GM21717 (cell line): ENCODE results near the gene DGKI.

Experiments
- ATAC-seq: cut with Tn5 transposase; IDR thresholded peaks from one replicate; pipeline ENCODE4 v1.9.1; 2021; ENCODE audit warnings: mild to moderate bottlenecking, moderate library complexity; ENCODE audit not compliant: unreplicated experiment

DGKI gene

DNA sequence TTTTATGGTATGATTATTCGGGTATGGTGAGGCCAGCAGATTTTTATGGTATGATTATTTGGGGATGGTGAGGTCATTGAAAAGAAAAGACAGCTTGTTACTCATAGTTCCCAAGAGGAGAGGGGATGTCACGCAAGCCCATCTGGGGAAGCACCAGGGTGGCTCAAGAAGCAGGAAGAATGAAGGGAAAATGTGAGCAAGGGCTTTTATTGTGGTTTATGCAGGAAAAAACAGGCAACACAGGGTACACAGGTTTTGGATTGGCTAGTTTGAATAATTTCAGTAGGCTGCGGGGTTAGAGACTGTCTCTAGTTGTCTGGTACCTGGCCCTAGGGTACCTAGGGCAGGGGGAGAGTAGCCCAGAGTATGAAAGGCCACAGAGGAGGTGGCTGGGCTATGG is 26.8 kb upstream of the DGKI start:
- ATAC-seq: no peak

DNA sequence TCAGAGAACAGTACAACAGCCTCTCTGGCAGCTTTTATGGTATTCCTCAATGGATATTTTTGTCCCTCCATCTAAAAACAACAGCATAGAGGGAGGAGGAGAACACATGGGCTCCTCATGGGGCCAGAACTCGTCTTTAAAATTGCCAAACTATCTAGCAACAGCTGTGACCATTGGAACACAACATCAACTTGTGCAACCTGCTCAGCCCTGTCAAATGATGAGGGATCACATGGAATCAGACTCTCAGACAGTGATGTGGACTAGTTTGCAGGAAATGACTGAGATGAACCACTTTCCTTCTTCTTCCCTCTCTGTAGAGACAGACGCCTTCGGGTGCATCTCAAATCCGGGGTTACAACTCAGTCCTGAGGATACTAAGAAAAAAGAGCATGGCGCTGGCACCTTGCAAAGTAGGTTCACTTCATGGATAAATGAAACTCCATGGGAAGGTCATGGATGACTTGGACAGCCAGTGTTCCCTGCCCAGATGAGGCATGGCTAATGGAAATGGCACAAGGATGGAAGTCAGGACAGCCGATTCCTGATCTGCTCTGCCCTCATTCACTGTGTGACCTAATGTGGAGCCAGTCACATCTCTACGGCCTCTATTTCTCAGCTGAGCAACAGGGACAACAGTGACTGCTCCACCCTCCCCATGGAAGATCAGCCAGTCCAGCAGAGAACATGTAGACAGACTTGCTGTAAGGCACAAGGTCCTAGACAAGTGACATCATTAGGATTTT is 24.6 kb upstream of the DGKI start:
- no peak for ATAC-seq

DNA sequence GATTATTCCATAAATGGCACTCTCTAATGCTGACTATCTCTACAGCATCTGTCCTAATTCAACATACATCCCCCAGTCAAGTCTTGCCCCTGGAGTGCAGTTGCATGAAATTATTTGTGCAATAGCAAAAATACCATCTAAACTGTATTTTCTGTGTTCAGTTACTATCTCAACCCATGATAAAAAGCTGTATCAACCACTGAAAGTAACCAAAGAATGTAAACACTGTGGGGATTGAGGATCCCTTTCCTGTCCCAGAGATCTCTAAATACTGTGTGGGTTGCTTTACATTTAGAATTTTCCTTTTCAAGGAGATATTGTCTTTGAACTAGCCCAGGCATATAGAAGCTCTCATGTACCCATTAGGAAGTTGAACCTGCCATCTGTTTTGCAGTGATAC is 23.9 kb upstream of the DGKI start:
- ATAC-seq: no peak

DNA sequence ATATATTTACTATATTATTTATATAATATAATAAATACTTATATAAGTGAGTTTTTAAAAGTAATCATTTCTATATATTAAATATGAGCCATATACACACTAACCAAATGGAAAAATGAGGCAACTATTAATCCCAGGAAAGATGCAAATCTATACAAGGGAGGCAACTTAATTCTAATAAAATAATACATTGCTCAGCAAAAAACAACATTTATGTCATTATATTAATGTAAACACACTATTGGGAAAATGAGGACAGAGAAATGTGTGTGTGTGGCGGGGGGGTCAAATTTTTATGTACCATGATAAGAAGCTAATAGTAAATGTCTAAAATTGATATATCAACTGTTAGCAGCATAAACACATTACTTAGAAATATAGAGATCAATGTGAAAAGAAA is 23.3 kb upstream of the DGKI start:
- ATAC-seq: no peak

DNA sequence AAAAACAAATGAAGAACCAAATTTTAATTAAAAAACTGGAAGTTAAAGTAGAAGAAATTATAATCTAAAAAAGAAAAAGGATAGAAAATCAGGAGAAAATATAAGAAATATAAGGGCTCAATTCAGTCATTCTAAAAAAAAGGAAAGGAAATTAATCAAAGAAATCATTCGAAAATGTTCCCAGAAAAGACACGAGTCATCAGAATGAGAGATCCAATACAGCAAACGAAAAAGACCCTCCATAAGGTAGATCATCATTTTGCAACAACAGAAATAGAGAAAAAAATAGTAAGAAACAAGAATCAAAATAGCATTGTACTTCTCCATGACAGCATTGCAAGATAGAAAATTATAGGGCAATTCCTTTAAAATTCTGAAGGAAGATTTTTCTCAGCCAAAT is 22.5 kb upstream of the DGKI start:
- ATAC-seq: no peak

DNA sequence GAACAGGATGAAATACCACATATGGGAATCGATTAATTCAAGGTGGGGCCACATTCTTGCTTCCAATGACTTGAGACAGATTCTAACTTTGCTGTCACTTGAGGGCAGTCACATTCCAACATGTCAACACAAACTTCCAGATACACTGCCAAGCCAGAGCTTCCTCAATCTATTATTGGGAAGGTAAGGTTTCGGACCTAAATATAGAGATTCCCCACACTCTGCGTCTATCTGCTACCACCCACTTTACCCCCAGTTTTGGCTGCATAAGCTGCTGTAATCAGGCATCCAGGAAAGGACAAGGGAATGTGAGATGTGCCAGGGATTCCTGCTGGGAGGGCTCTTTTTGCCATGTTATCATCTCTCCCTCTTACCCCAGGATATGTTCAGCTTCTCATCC is 20.5 kb upstream of the DGKI start:
- no peak for ATAC-seq

DNA sequence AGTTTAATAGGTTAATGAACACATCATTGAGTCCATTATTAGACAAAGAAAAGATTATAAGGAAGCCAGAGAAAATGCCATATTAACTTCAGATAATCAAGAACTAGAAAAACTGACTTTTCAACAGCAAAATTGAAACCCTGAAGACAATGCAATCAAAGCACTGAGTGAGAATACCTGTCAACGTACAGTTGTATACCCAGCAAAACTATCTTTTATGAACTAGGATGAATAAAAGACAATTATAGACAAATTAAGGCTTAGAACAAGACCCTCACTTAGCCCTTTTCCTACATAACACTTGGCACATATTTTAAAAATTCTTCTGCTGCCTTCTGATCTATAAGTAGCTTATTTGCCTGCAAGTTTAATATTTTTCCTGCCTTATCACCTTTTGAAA is 19.0 kb upstream of the DGKI start:
- no peak for ATAC-seq

DNA sequence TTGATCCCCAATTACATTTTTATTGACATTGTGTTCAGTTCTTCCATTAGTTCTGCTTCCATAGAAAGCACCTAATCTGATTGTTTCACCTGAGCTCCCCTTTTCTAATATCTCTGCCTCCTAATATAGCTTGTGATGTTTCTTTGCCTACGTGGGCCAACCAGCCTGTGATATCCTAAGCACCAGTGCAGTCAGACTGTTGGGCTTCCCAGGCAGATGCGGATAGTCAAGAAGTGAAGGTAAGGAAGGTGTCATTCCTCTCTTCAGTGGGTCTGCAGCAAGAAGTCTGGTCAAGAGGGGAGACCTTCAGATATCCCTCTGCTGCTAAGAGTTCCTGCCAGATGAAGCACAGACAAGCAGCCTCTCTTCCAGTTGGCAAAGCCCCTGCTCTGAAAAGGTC is 16.2 kb upstream of the DGKI start:
- ATAC-seq: no peak

DNA sequence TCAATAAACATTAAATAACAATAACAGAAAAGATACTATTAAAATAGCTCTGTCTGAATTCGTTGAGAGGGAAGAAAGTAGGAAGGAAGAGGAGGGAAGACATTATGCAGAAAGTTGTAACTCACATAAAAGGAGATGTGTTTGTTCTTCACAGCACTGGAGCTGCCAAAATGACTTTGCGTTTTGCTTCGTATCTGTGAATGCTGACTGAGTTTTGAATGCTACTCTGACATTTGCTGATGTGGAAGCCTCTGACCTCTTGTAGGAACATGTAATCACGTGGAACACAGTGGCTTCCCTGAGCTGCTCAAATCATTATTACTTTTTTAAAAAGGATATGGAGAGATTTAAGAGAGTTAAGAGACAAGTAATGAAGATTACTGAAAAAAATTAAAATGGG is 15.6 kb upstream of the DGKI start:
- ATAC-seq: no peak

DNA sequence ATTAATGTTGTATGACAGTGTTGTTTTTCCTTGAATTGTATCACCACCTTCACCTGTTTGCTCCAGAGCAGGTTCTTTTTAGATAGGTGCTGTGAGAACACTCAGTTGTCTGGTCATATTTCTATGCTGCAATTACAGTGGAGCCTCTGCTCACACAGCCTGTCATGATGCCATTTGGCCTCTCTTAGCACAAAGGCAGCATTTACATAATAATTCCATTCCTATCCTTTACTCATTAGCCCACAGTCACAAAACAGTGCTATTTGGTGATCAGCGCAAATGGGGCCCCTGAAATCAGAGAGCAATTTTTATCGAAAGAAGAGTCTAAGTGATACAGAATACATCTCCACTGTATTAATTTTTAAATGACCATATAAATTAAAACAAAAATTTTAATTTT is 13.8 kb upstream of the DGKI start:
- ATAC-seq: no peak

DNA sequence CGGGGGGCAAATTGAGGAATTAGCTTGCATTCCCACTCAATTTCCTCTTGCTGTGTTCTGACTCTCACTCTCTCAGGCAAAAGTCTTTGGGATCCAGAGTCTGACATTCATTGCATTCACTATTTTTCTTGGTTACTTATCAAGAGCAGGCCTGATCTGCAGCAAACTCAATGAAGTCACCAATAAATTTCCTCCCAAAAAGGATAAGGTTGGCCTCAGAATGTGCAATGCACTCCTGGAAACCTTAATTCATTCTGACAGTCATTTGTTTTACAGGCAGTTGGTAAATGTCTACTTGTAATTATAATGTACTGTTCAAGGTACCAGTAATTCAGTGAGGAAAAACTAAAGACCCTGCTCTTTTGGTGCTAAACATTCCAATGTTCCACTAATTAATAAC is 6.3 kb upstream of the DGKI start:
- no peak for ATAC-seq

DNA sequence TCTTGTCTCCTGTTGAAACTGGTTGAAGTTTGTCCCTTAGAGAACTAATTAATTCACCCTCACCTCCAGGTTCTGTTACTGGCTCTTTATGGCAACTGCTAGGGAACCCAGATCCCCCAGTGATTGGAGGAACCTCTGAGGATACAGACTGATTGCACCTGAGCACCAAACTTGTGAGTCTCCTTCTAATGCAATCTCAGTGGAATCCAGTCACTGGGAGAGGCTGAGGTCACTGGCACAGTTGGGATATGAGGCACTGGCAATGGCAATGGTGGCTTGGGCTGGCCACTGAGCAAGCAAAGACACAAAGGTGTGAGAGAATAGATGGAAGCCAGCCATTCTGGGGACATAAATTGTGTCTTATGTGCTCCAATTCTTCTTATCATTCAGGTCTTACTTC is 5.3 kb upstream of the DGKI start:
- ATAC-seq: no peak

DNA sequence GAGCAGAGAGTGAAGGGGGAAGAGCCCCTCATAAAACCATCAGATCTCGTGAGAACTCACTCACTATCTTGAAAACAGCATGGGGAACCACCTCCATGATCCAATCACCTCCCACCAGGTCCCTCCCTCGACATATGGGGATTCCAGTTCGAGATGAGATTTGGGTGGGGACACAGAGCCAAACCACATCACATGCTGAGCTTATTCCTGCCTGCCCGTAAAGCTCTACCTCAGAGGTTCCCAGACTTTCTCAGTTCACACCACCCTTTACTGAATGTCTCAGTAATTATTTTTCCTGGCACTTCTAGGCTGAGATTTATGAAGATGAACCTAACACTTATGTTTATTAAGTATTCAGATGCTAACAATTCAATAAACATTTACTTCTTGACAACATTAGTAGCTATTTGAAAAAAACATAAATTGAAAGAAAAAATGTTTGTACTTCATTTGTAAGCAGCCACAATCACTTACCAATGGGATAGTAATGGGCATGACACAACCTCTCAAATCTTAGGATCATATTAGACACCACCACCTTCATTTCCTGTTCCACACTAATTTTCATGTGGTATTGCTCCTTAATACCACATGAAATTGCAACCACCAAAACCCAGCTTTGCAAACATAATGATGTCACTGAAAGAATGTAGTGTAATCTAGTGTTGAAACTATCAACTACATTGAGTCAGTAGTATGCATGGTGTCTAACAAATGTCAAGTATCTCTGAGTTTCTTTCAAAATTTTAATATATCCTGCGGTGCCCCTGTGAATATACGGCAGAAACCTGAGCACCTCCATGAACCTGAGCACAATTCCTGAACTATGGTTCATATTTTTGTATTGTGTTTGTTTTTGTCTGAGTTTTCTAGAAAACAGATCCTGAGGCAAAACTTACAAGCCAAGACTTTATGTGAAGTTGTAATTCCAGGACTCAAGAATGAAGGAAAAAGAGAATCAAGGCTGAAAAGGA is 4.5 kb upstream of the DGKI start:
- ATAC-seq: no peak

DNA sequence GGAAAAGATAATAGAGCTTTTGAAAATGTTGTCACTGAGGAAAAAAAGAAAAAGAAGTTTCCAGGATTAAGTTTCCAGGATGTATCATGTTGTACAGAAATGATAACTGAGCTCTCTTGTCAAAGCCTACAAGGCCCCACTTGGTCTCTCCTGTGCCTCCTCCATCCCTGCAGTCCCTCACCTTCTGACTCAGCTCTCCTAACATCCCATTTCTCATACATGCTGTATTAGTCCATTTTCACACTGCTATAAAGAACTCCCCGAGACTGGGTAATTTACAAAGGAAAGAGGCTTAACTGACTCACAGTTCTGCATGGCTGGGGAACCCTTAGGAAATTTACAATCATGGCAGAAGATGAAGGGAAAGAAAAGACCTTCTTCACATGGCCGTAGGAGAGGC is 3.8 kb upstream of the DGKI start:
- ATAC-seq: no peak

DNA sequence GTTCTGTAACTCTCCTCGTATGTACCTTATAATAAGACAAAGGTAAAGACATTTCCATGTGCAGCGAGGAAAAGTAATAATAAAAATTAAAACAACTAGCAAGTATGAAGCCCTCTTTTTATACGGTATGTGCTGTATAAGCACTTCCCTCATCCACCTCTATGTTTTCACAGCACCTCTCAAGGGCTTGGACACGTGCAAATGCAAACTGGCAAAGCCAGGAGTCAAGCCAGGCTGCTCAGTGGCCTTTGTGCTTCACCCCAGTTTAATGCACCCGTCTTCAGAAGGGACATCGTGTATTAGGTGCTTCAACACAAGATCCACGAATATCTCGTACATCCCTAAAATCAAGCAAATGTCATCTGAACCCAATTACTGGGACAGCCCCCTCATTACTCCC is 1.3 kb upstream of the DGKI start:
- ATAC-seq: no peak

DNA sequence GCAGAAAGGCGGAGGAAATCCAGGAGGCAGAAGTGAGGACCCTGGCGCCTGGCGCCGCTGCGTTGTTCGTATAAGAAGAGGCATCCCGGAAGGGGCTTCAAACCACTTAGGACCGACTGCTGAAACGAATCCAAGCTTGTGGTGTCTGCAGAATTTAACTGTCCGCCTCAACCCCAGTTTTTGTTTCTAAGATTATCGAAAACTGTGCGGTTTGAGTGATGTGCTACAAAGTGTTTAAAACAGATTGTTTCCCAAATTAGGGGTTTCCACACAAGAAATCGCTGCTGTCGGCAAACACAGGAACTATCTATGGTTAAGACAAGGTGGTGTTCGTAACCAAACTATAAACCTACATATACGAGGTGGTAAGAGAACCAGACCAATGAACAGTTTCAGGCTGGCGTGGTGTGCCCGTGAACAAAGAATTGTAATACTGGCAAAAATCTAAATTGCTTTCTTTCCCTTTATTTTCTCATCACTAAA is 835 bp upstream of the DGKI start:
- no peak for ATAC-seq

DNA sequence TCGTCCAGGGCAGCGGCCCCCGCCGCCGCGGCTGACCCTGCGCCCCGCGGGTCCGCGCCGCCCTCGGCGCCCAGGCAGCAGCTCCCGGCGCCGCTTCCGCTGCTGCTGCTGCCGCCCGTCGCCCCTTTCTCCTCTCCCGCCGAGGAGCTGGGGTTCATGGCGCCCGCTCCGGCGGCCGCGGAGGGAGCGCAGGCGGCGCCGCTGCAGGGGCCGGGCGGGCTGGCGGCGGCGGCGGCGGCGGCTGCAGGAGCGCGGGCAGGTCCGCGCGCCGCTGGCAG is 286 bp downstream of the DGKI start:
- no peak for ATAC-seq

DNA sequence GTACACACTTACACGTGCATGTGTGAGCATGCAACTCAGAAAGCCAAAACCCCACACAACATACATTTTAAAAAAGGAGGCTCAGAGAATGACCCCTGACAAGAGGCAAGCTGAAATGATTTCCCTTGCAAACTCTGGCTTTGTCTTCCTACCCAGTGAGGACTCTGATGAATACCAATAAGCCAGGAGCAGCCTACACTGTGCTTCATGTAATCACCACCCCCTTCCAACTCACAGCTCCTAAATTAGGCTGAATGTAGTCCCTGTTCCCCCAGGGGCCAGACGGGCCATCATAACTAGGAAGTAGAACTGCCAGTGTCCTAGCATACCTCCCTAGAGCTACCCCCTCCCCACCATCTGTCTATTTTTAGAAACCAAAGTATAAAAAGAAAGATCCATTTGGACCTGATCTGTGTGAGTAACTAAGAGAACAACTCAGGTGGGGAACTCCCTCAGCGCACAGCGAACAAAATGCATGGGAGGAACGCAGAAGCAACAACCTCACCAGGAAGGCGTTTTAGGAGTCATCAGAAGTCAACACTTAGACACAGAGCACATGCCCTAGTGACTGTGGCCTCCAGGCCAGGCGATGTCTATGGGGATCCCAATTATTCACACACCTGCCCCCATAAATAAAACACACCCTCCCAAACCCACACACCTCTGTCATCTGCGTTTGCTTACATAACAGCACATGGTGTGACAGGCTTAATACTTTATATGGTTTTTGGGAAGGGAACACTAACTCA is 1.9 kb downstream of the DGKI start:
- ATAC-seq: no peak

DNA sequence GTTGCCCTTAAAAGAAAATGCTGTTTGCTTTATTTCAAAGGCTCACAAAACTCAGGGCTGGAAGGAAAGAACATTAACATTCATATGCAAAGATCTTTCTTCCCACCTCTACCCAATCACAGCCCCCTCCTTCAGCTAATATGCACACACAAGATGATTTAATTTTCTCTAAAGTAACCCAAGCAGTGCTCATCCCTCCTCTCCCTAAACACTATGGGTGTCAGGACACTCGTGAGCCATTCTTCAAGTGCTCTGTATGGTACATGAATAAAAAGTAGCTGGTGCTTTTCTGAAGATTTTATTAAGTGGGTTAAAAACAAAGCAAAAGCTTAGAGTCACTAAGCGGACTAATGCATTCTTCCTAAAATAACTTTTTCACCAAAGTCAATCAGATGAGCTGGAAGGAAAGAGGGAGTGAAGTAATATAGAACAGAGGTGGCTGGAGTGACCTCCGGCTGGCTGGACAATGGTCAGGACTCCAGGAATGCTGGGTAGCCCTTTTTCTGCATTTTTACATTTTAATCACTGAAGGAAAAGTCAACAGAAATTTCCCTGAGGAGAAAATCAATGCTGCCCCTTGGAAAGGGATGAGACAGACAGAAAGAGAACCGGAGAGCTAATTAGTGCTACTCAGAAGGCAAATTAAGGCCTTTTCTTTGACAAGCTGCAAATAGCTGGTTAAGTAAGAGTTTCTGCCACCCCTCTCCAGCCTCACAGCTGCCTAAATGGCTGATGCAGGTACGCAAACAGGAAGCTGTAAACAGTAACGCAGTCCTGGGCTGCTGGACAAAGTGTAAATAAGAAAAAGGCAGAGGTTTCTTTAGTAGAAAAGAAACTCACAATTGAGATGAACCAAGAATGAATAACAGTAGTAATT is 6.6 kb downstream of the DGKI start:
- no peak for ATAC-seq

DNA sequence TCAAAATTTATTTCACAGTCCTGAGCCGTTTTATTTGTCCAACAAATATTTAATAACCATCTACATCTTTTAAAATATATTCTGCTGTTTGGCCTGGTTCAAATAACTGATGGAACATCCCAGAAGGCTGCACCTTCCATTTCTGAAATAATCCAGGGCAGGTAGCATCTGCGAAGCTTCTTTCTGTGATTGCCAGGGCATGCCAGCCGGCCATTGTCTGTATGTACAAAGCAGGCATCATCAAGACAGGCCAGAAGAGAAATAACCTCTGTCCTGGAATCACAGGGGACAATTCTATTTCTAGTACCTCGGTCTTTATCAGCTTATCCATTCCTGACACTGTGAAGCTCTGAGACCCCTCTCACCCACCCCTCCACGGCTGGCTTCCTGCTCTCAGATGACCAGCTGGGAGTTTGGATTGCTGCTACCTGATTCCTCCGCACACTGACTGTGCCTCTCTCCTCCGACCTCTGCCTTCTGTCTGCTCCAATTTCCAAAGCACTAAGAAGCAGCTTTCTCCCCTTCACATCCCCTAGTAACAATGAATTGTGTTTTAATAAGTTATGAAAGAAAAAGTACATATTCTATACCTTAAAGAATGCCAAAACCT is 8.0 kb downstream of the DGKI start:
- ATAC-seq: no peak
